GM13977 (cell line): ENCODE results near the gene ELOF1.
A peak's percentile ranks its signal among the peaks of the same experiment; 100 is the strongest.

Experiments used
- DNase-seq: peaks from one replicate; pipeline ENCODE4 v3.0.0; 2012; ENCODE audit warnings: low spot score
- in situ Hi-C: fragments of 300-500 bp; cut with MboI; formaldehyde crosslinking; loops from one replicate; pipeline ENCODE4 v1.12.0; 2022; ENCODE audit warnings: low sequenced_read_pairs, low pct_unique_long_range_greater_than_20kb, mixed read lengths, inconsistent platforms; ENCODE audit not compliant: unreplicated experiment
- TF ChIP-seq, protein P1 (sequence below): IDR thresholded peaks from 2 replicates; pipeline ENCODE4 v1.5.1; 2012; ENCODE audit warnings: mild to moderate bottlenecking, control low read depth; ENCODE audit not compliant: insufficient read depth; ENCODE audit errors: extremely low read depth, missing control alignments

ELOF1 gene

DNA sequence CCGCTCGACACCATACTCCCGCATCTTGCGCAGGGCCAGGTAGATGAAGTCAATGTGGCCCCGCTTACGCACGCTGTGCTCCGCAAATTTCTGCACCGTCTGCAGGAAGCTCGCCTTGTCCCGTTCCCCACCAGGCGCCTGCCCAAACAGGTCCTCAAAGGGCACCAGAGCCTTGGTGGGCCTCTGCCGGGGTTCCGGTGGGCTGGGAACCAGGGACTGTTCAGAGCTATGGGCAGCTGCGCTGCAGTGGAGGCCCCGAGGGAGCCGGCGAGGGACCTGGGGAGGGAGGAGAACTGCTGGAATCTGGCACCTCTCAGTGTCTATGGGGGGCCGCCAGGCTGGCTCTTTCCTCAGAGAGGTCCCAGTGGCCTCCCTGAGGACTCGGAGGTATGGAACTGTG is 45.1 kb downstream of the ELOF1 start:
- in situ Hi-C loops: no loop called here
- no peak for DNase-seq
- TF ChIP-seq, protein P1, sequence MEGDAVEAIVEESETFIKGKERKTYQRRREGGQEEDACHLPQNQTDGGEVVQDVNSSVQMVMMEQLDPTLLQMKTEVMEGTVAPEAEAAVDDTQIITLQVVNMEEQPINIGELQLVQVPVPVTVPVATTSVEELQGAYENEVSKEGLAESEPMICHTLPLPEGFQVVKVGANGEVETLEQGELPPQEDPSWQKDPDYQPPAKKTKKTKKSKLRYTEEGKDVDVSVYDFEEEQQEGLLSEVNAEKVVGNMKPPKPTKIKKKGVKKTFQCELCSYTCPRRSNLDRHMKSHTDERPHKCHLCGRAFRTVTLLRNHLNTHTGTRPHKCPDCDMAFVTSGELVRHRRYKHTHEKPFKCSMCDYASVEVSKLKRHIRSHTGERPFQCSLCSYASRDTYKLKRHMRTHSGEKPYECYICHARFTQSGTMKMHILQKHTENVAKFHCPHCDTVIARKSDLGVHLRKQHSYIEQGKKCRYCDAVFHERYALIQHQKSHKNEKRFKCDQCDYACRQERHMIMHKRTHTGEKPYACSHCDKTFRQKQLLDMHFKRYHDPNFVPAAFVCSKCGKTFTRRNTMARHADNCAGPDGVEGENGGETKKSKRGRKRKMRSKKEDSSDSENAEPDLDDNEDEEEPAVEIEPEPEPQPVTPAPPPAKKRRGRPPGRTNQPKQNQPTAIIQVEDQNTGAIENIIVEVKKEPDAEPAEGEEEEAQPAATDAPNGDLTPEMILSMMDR: no peak

DNA sequence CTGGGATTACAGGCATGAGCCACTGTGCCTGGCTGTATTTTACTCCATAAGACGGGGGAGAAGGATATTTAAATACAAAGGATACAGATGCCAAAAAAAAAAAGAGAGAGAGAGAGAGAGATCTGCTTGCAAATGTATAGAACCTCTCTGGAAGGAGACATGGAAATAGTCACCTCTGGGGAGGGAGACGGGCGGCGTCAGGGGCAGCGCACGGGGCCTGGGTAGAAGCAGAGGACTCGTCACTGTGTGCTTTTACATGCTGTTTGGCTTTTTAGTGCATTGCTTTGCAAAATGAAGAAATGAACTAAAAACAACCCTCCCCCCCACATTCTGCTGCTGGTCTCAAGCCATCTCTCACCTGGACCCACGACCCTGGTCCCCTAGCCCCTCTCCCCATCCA is 48.6 kb downstream of the ELOF1 start:
- DNase-seq: no peak
- TF ChIP-seq, protein P1: no peak
- in situ Hi-C loops: no loop called here

DNA sequence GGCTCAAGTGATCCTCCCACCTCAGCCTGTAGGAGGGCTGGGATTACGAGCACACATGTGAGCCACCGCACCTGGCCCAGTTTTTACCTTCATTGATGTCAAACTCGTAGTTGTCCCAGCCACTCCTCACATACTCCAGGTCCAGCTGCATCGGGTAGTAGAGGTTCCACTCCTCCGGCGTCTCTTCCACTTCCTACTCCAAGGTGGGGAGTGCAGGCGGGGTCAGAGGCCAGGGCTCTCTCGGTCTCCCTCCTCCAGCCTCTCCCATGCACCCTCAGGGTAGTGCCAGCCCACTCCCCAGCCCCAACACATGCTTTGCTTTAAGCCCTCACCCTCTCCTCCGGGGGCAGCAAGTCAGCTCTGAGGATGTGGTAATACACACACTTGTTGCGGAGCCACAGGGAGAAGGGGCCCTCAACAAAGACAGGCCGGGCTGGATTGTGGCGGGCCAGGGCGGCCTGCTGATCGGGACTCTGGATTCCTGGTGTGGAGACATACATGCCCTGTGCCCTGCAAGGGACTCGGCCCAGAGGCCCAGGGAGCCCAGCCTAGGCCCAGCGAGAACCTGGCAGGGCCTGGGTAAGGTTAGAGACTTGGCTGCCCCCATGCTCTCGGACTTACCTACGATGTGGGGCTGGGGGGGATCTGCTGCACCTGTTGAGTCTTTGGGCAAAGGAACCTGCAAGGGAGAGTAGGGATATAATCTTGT is 51.5 kb downstream of the ELOF1 start:
- TF ChIP-seq, protein P1: no peak
- in situ Hi-C loops: no loop called here
- DNase-seq: no peak

DNA sequence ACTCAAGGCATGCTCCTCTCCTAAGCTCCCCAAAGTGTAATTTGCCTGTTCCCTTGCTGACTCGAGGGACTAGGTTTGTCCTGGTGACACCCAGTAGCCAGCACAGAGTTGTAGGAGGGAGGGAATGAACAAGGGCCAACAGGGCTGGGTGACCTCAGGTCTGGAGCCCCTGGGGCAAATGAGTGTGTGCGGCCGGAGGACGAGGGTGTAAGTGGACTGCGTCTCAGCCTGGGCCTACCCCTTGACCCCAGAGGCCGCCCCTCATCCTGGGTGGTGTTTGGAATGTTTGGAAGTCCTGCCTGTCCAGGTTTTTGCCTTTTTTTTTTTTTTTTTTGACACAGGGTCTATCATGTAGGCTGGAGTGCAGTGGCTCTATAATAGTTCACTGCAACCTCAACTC is 52.1 kb downstream of the ELOF1 start:
- TF ChIP-seq, protein P1: no peak
- in situ Hi-C loops: no loop called here
- no peak for DNase-seq

DNA sequence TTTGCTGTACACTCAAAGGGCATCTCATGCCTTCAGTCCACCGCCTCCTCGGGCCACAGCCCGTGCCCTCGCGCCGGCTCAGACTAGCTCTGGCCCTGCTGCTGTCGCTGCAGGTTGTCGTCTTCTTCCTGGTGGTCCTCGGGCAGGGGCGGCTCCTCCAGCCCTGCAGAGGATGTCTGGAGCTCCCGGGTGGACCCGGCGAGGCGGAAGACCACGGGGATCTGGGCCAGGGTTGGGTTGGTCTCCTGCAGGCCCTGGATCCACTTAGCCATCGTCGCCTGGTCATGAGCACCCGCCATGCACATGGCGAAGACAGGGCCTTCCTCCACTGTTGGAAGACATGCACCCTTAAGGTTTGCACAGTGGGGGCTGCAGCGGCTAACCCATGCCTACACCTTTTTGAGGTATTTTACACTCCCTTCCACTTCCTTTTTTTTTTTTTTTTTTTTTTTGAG is 52.9 kb downstream of the ELOF1 start:
- in situ Hi-C loops: no loop called here
- TF ChIP-seq, protein P1: no peak
- no peak for DNase-seq

DNA sequence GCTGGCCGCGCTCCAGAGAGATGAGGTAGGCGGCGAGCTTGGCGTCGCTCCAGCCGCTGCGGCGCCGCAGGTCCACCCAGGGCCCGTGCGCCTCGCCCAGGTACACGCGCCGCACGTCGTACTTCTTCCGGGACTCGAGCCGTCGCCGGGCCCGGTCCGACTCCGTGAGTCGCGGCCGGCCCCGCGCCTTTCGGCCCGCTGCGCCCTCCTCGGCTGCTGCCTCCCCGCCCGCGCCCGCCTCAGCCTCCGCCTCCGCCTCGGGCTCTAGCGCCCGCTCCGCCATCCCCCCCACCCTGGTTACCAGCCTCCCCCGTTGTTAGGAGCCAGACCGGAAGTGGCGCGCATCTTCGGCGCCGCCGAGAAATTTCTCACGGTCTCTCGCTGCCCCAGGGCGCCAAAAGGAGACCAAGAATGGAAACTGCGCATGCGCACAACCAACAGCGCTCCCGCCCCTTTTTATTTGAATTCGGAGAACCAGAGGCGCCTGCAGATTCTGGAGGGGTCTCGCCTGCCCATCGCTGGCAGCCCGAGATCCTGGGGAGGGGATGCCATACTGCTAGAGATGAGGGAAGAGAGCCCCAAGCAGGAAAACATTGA is 53.4 kb downstream of the ELOF1 start, which contains the start of gene ZNF653:
Gene ZNF653 (minus strand): TSS at position 336 of the 597 bp plus-strand sequence. CDS start 53 bp downstream, at position 283.
- in situ Hi-C loops: no loop called here
- TF ChIP-seq, protein P1: no peak
- peak; percentile 99 for DNase-seq
